Posterior cingulate gyrus (tissue), 11 donors: ENCODE results near the gene TWNK.

Source experiments
- DNase-seq, 10 donors: peaks; one replicate each; pipeline versions ENCODE4 v3.0.0 to v3.0.0-alpha.2; 2020 to 2021; ENCODE audit warnings: mixed read lengths in 3 of 10
- intact Hi-C: fragments of 100-400 bp; cut with DNase I; formaldehyde crosslinking; loops from one replicate; pipeline ENCODE4 v1.15.1; 2023

Gene TWNK

DNA sequence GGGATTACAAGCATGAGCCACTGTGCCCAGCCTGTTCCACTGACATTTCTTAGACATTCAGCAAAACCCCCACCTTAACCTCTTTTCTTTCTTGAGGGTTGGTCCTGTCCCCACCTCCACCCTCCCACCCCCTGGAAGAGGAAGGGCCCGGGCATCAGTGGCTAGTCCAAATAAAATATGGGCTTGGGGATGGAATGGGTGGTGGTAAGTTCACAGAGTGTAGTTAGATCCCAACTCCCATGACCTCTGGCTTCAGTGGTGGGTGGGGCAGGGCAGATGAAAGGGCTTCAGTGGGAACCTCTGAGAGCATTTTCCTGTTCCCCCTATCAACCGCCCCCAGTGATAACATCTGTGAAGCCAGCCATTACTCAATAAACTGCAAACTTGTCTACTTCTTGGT, 53.5 kb downstream of the TWNK start:
- intact Hi-C loops: loop anchor here (2.0 kb wide), 1 partner anchor 20 kb away; the partner anchor contains the start of gene KAZALD1

DNA sequence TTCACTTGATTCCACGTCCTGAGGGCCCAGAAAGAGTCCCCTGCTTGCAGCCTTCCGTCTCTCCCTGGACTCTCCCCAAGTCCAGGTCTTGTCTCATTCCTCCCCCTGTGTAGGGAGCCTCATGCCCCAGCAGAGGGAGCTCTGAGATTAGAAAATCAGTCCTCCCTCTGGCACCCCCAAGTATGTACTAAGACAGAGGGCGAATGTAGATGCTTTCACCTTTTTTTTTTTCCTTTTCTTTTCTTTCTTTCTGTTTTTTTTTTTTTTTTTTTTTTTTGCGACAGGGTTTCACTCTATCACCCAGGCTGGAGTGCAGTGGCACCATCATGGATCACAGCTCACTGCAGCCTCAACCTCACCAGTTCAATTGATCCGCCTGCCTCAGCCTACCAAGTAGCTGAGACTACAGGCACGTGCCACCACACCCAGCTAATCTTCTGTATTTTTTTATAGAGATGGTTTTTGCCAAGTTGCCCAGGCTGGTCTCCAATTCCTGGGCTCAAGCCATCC, 54.0 kb downstream of the TWNK start:
- intact Hi-C loops: loop anchor here (2.0 kb wide), 1 partner anchor 19 kb away; the partner anchor contains the start of gene KAZALD1
- peak; percentile 65 to 96 (median 83) for DNase-seq

More for the DNA sequence above, 53.5 kb downstream of the TWNK start:
- peak in 2 of 10 donors; percentile 18 to 24 for DNase-seq

DNA sequence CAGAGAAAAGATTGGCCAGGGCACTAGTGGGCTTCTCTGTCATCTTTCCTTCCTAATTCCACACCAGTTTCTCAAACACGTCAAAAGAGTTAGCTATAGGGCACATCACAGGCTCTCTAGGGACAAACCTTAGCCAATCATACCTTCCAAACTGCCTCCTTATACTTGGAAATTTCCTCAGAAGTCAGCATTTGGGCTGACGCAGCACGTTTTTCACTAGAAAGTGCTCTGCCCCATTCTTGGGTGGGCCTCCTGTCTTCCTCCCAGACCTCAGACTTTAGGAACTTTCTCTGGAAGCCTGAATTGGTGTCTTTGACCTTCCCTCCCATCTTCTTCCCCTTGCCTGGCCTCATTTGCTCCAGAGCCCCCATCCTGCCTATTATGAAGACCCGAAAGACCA, 54.8 kb downstream of the TWNK start:
- intact Hi-C loops: no loop called here
- DNase-seq: peak in 1 of 10 donors; percentile 21

DNA sequence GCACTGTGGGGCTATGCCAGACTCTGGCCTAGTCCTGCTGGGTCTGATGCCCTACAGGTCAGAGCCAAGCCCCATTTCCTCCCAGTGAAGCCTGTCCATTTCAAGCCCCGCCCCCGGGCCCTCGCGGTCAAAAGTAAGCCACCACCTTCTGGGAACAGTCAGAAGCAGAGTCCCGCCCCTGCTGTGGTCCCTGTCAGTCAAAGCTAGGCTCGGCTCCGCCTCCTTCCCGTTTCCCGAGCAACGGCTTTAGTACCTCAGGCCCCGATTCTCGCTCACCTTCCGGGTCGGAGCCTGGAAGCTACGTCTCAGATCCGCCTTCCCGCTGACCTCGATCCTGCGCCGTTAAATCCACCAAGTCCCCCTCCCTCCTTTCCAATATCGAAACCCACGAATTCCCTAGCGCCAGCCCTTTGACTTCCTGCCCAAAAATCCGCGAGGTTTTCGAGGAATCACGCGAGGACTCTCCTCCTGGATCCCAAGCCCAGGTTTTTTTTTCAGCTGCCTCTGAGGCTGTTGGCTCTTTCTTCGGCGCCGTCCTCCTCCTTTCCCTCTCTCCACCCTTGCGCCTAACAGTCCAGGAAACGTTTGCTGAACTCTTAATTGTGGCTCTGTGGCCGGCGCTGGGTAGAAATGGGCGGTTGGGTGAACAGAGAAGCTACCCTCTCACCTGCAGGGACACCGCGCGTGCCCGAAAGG, 55.5 kb downstream of the TWNK start:
- intact Hi-C loops: no loop called here
- peak; percentile 70 to 97 (median 86) for DNase-seq

DNA sequence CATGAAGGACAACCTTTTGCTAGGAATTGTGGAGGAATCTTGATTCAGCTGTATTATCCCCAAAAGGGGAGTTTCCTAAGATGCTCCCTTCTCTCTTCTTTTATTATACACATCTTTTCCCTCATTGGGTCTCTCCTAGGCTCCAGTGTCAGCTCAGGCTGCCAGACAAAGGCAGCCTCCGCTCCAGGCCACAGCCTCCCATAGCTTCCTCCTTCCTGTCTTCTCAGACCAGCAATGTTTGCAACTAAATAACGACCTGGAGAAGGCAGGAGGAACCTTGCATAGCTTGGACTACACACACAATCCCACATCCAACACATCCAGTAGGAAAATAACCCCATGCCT, 56.0 kb downstream of the TWNK start:
- intact Hi-C loops: no loop called here
- no peak for DNase-seq
